DOHH2 (cell line): ENCODE measurements around the gene CLEC18B.

Experiments used
- CTCF ChIP-seq: fragments of 200-600 bp; sonication (generic); IDR thresholded peaks from one replicate; pipeline ENCODE4 v1.5.1; 2014; ENCODE audit warnings: antibody characterized with exemption, mild to moderate bottlenecking, low read depth, low read length; ENCODE audit not compliant: poor library complexity, severe bottlenecking
- EZH2phosphoT487 ChIP-seq: fragments of 200-600 bp; sonication (generic); IDR thresholded peaks from 2 replicates; pipeline ENCODE4 v1.6.1; 2017; ENCODE audit warnings: borderline replicate concordance, mild to moderate bottlenecking, antibody characterized with exemption, low read length, moderate library complexity, mixed read lengths

GRCh38 chr16:74468807-74469525, 47.7 kb upstream of the CLEC18B start:
- TF ChIP-seq CTCF (no peak), EZH2phosphoT487 (no peak)
